ENCODE measurements around the gene RIOK2. TPM values are rescaled to one million over a fixed set of nuclear protein-coding genes. Genes with fewer than 3 reads are reported as not detected.

Gene RIOK2
- total and polyA plus RNA-seq, 9 of the 15 experiments (the other 6 are each of a cell fraction or from before 2014, with no cell fraction given), result 22.9 to 97.6 (median 47.8) TPM

DNA sequence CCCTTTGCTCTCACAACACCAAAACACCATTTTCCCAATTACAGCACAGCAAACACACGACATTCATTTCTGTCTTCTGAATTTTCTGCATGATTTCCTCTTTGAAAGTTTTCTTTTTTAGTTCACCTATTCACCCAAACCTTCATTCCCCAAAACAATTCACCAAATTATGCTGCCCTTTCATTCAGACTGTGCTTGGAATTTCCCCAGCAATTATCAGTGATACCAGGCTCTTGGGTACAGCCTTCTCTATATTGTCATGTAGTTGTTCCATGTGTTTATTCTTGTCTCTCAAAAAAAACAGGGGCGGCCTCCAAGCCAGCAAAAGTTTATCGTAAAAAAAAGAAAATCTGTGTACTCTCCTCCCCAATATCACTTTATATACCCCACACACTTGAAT is 31.7 kb downstream of the RIOK2 start (continued):
- no peak for TF ChIP-seq SIRT6 (IDR thresholded peaks at IDR 0.05; ENCODE audit: low read depth, low read length)
- TF ChIP-seq ZNF212 (CRISPR knock-in tag; IDR thresholded peaks at IDR 0.05), result no peak
- TF ChIP-seq HNRNPK (IDR thresholded peaks at IDR 0.05; ENCODE audit: low read depth, low read length, poor library complexity, severe bottlenecking), result no peak
- no peak for TF ChIP-seq NFIC (IDR thresholded peaks at IDR 0.05)
- no peak for TF ChIP-seq ZNF134 (CRISPR knock-in tag; conservative IDR thresholded peaks at IDR 0.05)
- no peak for TF ChIP-seq ZNF77 (CRISPR knock-in tag; IDR thresholded peaks at IDR 0.05)
- TF ChIP-seq HDAC3 (IDR thresholded peaks at IDR 0.05; ENCODE audit: borderline replicate concordance, partially characterized antibody), result no peak
- TF ChIP-seq, protein P1, sequence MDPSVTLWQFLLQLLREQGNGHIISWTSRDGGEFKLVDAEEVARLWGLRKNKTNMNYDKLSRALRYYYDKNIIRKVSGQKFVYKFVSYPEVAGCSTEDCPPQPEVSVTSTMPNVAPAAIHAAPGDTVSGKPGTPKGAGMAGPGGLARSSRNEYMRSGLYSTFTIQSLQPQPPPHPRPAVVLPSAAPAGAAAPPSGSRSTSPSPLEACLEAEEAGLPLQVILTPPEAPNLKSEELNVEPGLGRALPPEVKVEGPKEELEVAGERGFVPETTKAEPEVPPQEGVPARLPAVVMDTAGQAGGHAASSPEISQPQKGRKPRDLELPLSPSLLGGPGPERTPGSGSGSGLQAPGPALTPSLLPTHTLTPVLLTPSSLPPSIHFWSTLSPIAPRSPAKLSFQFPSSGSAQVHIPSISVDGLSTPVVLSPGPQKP (CRISPR knock-in tag; IDR thresholded peaks at IDR 0.05), result no peak
- TF ChIP-seq ZFPM2 (CRISPR knock-in tag; IDR thresholded peaks at IDR 0.05), result no peak

DNA sequence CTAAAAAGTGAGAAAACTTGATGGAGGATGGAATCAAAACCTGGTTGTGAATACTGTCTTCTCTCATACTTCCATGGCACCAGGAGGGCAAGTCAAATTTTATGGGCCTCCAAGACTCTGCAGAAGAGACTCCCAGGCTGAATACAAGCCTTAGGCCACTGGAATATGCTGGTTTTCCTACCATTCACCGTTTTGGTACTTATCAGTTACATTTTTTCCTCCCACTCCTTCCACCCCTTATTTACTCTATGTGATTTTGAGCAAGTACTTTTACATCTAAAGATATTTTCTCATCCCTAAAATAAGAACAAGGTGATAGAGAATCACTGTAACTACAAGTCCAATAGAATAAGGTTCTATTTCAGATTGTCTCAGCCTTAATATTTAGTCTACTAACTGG is 32.6 kb downstream of the RIOK2 start:
- no peak for FAIRE-seq
- intact Hi-C loops (cut with micrococcal nuclease), result no loop called here
- in situ Hi-C loops (cut with MboI), result loop anchor here (5.0 kb wide), 1 partner anchor 138 kb away; no protein-coding TSS in a partner anchor
- no peak overlapping the region for H3K9ac ChIP-seq (ENCODE audit: insufficient read depth in 1 of 2, low read depth in 2 of 2, low read length in 2 of 2)
- ChIA-PET POLR2A (no interaction called here), CTCF (ENCODE audit: low intra/inter-chr PET ratio) (no interaction called here)
- no peak overlapping the region for H3K4me2 ChIP-seq (ENCODE audit: insufficient read depth, low read length)
- H4K20me1 ChIP-seq (replicated peaks; ENCODE audit: control insufficient read depth, insufficient read depth, low read length), result no peaks in the 10 kb centered on the region
- H3K36me3 ChIP-seq (ENCODE audit: control insufficient read depth, insufficient read depth, low read length), result no peaks in the 10 kb centered on the region
- H3K9me1 ChIP-seq (ENCODE audit: control insufficient read depth, insufficient read depth, low read length), result no peaks in the 10 kb centered on the region
- BruUV-seq (replicated peaks), result no TSS peak
- H3K4me3 ChIP-seq, result no peak overlapping the region
- H2AFZ ChIP-seq (ENCODE audit: low read depth, low read length), result no peak overlapping the region
- no peaks in the 10 kb centered on the region for H3K27me3 ChIP-seq (ENCODE audit: control insufficient read depth in 2 of 2, insufficient read depth in 2 of 2, low read length in 2 of 2)
- DNase-seq (ENCODE audit: extremely low read depth in 1 of 4, low spot score in 3 of 4), result no peak
- WGBS (ENCODE audit: insufficient coverage, low coverage, missing lambda C conversion rate), result 0% methylated on average over 1 of the region's 1 CpG
- TF ChIP-seq SREBF2 (CRISPR knock-in tag; IDR thresholded peaks at IDR 0.05) (no peak), ZNF263 (CRISPR knock-in tag; IDR thresholded peaks at IDR 0.05; ENCODE audit: borderline replicate concordance) (no peak), EP300 (IDR thresholded peaks at IDR 0.05; ENCODE audit: low read length) (no peak)
- TF ChIP-seq, protein P2, sequence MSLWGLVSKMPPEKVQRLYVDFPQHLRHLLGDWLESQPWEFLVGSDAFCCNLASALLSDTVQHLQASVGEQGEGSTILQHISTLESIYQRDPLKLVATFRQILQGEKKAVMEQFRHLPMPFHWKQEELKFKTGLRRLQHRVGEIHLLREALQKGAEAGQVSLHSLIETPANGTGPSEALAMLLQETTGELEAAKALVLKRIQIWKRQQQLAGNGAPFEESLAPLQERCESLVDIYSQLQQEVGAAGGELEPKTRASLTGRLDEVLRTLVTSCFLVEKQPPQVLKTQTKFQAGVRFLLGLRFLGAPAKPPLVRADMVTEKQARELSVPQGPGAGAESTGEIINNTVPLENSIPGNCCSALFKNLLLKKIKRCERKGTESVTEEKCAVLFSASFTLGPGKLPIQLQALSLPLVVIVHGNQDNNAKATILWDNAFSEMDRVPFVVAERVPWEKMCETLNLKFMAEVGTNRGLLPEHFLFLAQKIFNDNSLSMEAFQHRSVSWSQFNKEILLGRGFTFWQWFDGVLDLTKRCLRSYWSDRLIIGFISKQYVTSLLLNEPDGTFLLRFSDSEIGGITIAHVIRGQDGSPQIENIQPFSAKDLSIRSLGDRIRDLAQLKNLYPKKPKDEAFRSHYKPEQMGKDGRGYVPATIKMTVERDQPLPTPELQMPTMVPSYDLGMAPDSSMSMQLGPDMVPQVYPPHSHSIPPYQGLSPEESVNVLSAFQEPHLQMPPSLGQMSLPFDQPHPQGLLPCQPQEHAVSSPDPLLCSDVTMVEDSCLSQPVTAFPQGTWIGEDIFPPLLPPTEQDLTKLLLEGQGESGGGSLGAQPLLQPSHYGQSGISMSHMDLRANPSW (CRISPR knock-in tag; IDR thresholded peaks at IDR 0.05), result no peak
- TF ChIP-seq, protein P3, sequence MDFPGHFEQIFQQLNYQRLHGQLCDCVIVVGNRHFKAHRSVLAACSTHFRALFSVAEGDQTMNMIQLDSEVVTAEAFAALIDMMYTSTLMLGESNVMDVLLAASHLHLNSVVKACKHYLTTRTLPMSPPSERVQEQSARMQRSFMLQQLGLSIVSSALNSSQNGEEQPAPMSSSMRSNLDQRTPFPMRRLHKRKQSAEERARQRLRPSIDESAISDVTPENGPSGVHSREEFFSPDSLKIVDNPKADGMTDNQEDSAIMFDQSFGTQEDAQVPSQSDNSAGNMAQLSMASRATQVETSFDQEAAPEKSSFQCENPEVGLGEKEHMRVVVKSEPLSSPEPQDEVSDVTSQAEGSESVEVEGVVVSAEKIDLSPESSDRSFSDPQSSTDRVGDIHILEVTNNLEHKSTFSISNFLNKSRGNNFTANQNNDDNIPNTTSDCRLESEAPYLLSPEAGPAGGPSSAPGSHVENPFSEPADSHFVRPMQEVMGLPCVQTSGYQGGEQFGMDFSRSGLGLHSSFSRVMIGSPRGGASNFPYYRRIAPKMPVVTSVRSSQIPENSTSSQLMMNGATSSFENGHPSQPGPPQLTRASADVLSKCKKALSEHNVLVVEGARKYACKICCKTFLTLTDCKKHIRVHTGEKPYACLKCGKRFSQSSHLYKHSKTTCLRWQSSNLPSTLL (IDR thresholded peaks at IDR 0.05), result no peak
- H3K9me3 ChIP-seq (replicated peaks; ENCODE audit: control insufficient read depth, insufficient read depth, low read depth, low read length), result no peaks in the 10 kb centered on the region
- no peaks in the 10 kb centered on the region for H3K79me2 ChIP-seq (ENCODE audit: control insufficient read depth, insufficient read depth, low read length)
- H3K4me1 ChIP-seq (replicated peaks in 1 of 2; ENCODE audit: control insufficient read depth in 2 of 2, insufficient read depth in 2 of 2, low read length in 2 of 2), result no peaks in the 10 kb centered on the region; a peak in 1 of 5 replicates
- H3K27ac ChIP-seq (ENCODE audit: extremely low read depth, low read depth, low read length), result no peak overlapping the region
- no peak for ATAC-seq

All from K562 (cell line).